HuH-7 (cell line): ENCODE measurements around the gene GNB1.
"Not testable (repeated sequence)": the region's sequence is repeated elsewhere in the genome, so short reads cannot be mapped to it uniquely, and the experiment has no call there.

Experiments
- DNase-seq: peaks from one replicate; pipeline ENCODE4 v3.0.0; 2011; ENCODE audit warnings: low spot score

GNB1 gene

GRCh38 chr1:1858382-1859086 lies 32.4 kb downstream of the GNB1 start:
- peak; percentile 42 for DNase-seq

GRCh38 chr1:1857096-1857703 lies 33.7 kb downstream of the GNB1 start:
- DNase-seq, result no peak

DNA sequence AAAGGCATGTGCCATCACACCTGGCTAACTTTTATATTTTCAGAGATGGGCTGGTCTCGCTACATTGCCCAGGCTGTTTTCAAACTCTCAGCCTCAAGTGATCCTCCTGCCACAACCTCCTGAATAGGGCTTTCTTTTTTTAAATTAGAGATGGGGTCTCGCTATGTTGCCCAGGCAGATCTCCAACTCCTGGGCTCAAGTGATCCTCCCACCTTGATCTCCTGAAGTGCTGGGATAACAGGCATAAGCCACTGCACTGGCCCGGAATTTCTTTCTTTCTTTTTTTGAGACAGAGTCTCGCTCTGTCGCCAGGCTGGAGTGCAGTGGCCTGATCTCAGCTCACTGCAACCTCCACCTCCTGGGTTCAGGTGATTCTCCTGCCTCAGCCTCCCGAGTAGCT lies 34.7 kb downstream of the GNB1 start:
- not testable (repeated sequence) for DNase-seq

GRCh38 chr1:1853593-1854257 lies 37.2 kb downstream of the GNB1 start:
- no peak for DNase-seq

DNA sequence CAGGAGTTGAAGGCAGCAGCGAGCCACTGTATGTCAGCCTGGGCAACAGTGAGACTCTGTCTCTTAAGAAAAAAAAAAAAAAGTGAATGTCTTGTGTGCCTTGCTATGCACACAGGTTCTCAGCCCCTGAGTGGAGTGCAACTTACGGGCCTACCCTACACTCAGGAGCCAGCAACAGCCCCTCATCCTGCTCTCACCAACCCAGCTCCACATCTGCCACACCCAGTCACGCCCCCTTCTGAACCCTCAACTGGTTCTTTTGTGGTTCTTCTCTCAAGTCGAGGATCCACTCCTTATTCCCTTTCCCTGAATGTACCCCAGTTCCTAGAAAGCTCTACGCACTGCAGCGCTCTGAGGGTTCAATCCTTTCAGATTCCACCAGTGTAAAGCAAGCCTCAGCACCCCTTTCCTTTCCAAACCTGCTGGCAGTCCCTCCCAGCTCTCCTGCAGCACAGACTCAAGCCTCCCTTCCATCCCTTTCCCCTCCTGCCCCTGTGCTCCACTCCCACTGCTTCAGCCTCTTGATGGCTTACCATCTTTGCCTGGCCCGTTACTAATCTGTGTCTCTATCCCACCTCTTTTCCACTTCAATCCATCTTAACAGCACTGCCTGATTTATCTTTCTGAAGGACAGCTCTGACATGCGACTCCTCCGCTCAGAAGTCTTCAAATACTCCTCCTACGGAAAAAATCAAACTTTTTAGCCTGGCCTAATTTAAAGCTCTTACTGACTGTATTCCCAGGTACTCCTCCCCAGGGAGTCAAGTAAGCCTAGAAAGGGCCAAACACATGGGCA lies 38.1 kb downstream of the GNB1 start:
- DNase-seq, result no peak

DNA sequence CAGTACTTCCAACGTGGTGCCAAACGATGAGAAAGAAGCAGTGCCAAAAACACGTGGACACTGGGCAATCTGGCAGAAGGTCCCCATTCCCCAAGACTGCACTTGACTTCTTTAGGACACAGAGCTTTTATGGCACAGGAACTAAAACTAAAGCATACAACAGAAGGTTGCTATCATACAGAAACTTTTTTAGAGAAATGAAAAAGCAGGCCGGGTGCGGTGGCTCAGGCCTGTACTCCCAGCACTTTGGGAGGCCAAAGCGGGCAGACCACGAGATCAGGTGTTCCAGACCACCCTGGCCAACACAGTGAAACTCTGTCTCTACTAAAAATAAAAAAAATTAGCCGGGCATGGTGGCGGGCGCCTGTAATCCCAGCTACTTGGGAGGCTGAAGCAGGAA lies 43.0 kb downstream of the GNB1 start:
- no peak for DNase-seq

GRCh38 chr1:1847061-1847850 lies 43.6 kb downstream of the GNB1 start:
- peak; percentile 31 for DNase-seq

- no peak for DNase-seq
These were observed 44.4 kb downstream of the GNB1 start for GRCh38 chr1:1846386-1846918.

DNA sequence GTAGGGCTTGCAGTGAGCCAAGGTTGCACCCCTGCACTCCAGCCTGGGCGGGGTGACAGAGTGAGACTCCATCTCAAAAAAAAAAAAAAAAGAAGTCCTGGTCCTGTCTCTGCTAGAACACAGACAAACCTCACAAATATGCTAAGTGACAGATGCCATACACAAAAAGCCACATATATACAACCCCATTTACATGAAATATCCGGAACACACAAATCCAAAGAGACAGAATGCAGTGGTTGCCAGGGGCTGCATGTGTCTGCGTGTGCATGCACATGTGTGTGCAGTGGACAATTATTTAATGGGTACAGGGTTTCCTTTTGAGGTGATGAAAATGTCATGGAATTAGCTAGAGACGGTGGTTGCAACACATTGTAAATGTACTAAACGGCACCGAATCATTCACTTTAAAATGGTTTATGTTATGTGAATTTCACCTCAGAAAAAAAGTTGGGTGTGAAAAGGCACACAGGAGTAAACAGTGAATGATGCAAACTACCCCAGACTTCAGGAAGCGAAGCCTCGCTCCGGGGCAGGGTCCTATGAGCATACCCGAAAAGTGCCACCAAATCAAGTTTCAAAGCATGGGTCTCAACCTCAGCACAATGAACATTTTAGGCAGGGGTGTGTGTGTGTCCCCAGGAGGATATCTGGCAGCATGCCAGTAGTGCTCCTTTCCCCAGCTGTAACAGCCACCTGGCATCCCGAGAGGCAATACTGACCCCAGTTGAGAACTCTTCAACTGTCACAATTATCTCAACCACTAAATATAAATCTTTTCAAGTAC lies 48.3 kb downstream of the GNB1 start:
- DNase-seq, result no peak

DNA sequence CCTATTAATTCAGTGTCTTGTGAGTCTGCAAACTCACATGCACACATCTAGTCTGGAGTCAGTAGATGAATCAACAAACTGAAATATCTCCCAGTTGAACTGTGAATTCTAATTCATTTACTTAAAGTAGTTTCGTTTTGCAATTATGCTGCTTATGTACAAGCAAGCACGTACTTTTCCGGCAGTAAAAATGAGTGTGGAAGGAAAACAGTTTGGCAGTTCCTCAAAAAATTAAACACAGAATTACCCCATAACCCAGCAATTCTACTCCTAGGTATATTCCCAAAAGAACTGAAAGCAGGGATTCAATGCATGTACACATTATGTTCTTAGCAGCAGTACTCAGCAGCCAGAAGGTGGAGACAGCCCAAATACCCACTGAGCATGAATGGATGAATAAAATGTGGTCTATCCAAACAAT lies 49.3 kb downstream of the GNB1 start:
- DNase-seq, result no peak

GRCh38 chr1:1839311-1839965 lies 51.4 kb downstream of the GNB1 start:
- DNase-seq, result no peak

DNA sequence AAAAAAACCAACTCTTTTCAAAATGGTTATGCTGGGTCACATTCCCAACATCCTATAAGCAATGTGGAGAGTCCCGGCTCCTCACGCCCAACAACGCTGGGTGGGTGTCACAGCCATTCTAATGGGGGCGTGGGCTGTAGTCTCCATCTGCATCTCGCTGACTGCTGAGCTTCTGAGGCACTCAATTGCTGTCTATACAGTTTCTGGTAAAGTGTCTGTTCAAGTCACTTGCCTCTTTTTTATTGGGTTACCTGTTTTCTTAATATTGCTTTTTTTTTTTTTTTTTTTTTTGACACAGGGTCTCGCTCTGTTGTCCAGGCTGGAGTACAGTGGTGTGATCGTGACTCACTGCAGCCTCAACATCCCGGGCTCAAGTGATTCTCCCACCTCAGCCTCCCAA lies 54.8 kb downstream of the GNB1 start:
- DNase-seq, result no peak

GRCh38 chr1:1835546-1835945 lies 55.3 kb downstream of the GNB1 start:
- DNase-seq, result no peak

GRCh38 chr1:1833916-1834325 lies 57.0 kb downstream of the GNB1 start:
- no peak for DNase-seq

DNA sequence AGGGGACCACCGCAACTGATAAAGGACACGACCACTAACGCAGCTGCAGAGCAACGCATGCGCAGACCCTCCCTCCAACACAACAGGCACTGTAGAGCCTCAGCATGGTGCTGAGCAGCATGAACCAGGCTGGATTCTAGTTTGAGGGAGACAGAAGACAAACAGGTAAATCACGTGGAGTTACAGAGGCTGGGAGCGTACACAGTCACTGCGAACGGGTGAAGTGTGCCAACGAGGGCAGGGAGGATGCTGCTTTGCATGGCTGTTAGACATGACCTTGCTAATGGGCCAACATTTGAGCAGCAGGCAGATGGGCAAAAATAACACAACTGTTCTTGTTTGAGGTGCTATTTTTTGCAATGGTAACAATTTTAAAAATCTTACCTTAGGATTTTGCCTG lies 57.4 kb downstream of the GNB1 start:
- DNase-seq, result no peak

DNA sequence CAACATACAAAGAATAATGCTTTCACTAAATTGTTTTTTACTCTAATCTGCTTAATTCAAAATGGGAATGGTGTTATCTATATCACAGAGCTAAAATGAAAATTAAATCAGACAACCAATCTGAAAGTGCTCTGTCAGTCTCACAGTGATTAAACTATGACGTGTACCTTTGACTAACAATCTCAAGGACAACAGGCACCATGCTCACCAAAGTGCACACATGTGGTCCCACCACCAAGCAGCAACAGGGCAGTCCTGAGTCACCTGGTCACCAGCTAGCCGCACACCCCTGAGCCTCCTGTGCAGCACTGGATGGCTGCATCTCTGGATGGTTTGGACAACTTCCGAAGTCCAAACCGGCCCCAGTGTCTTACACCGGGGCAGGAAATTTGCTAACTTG lies 58.1 kb downstream of the GNB1 start:
- DNase-seq, result no peak

- DNase-seq, result no peak
These were observed 58.7 kb downstream of the GNB1 start for GRCh38 chr1:1832166-1832565.

- no peak for DNase-seq
These were observed 63.6 kb downstream of the GNB1 start for GRCh38 chr1:1827089-1827848.

DNA sequence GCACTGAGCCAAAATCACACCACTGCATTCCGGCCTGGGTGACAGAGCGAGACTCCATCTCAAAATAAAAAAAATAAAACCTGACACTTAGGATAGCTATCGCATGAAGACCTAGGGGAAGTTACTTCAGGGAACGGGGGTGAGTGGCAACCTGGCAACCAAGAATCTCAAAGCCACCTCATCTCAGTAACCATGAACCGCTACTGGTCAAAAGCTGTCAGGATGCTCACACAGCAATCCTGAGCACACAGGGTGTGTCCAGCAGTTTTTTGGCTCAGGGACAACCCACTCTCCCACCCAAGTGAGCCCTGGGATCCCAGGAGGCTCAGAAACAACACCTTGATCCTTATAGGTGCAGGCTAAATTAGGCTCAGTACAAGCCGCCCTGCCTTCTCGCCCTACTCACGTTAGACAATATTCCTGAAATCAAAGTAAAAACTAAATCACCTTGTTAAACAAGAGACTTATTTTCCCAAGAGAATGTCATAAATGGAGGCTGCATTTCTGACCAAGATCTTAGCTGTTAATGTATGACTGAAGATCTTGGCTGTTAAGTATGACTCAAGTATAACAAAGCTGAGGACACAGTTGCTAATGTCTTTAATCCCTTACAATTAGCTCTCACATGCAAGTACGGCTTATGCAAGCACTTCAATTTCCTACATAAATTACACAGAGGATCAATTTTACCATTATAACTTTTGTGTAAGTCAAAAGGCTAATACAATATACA lies 64.4 kb downstream of the GNB1 start:
- DNase-seq, result no peak
